CD4-positive, alpha-beta T cell (primary cell): ENCODE measurements around the gene UBE3B. TPM values are rescaled to one million over a fixed set of nuclear protein-coding genes. Genes with fewer than 3 reads are reported as not detected.

Experiments used
- ATAC-seq: fragments of 200-7000 bp; cut with Tn5 transposase; one replicate; pipeline ENCODE4 v1.10.0; 2022; ENCODE audit warnings: mild to moderate bottlenecking; ENCODE audit not compliant: poor library complexity
- CTCF ChIA-PET: fragments of 350-600 bp; sonication (Branson Sonifier 250); formaldehyde crosslinking; loops from one replicate; lab custom pipeline; 2021; ENCODE audit warnings: antibody characterized with exemption, inconsistent platforms; lab: Charles Lee
- POLR2A ChIA-PET: fragments of 350-600 bp; sonication (Branson Sonifier 250); formaldehyde crosslinking; loops from one replicate; lab custom pipeline; 2021; ENCODE audit warnings: antibody characterized with exemption, inconsistent platforms; lab: Charles Lee
- DNase-seq, 14 experiments: peaks; one replicate each; pipeline ENCODE4 v3.0.0-alpha.2; 2013 to 2020; ENCODE audit warnings: mixed read lengths in 2 of 14
- H3K27ac ChIP-seq, 2 donors: one replicate each; pipeline versions ENCODE4 v1.5.1 to v1.7.0; 2013; ENCODE audit warnings: low read length in 2 of 2, low read depth in 1 of 2, mild to moderate bottlenecking in 1 of 2
- H3K27me3 ChIP-seq, 2 experiments: 1 replicate in 1 of 2; 2 replicates in 1 of 2; pipeline versions ENCODE4 v1.6.1 to v1.7.0; 2013; ENCODE audit warnings: low read length in 2 of 2, control low read depth in 1 of 2, mild to moderate bottlenecking in 1 of 2, moderate library complexity in 1 of 2; ENCODE audit not compliant: insufficient read depth in 2 of 2, control insufficient read depth in 1 of 2
- H3K36me3 ChIP-seq: one replicate; pipeline ENCODE4 v1.6.1; 2013; ENCODE audit warnings: low read length, control low read depth; ENCODE audit not compliant: insufficient read depth
- H3K4me1 ChIP-seq: one replicate; pipeline ENCODE4 v1.6.1; 2013; ENCODE audit warnings: low read length, control low read depth; ENCODE audit not compliant: insufficient read depth
- H3K4me3 ChIP-seq: one replicate; pipeline ENCODE4 v1.5.1; 2013; ENCODE audit warnings: mild to moderate bottlenecking, low read length, moderate library complexity
- H3K9me3 ChIP-seq, 2 experiments: 1 replicate in 1 of 2; 2 replicates in 1 of 2; pipeline versions ENCODE4 v1.6.1 to v1.7.0; 2013; ENCODE audit warnings: low read length in 2 of 2, mild to moderate bottlenecking in 2 of 2, control low read depth in 1 of 2, moderate library complexity in 1 of 2; ENCODE audit not compliant: control insufficient read depth in 1 of 2, insufficient read depth in 1 of 2
- H3K27ac Mint-ChIP-seq: one replicate; pipeline ENCODE4 v1.8.0; 2020; ENCODE audit warnings: mixed read lengths
- H3K27me3 Mint-ChIP-seq: one replicate; pipeline ENCODE4 v1.8.0; 2021; ENCODE audit warnings: mixed read lengths
- H3K36me3 Mint-ChIP-seq: one replicate; pipeline ENCODE4 v1.8.0; 2021; ENCODE audit warnings: low read depth, mixed read lengths
- H3K4me1 Mint-ChIP-seq: one replicate; pipeline ENCODE4 v1.8.0; 2021; ENCODE audit warnings: low read depth, mixed read lengths
- H3K4me3 Mint-ChIP-seq: one replicate; pipeline ENCODE4 v1.8.0; 2020; ENCODE audit warnings: mild to moderate bottlenecking, mixed read lengths
- H3K9me3 Mint-ChIP-seq: one replicate; pipeline ENCODE4 v1.8.0; 2020; ENCODE audit warnings: mixed read lengths
- intact Hi-C, 2 experiments: fragments of 100-400 bp; cut with DNase I in 1 of 2; cut with micrococcal nuclease in 1 of 2; formaldehyde crosslinking; loops; one replicate each; pipeline versions ENCODE4 v1.15.1 to v1.9.0; 2023 to 2025; cut with DNase I, micrococcal nuclease
- total RNA-seq, 174 experiments: library from RNA in 2 of 174; stranded (reverse) in 2 of 174; gene quantifications; one replicate each; pipeline ENCODE4 v1.2.3 and lab custom pipeline; 2021 to 2026
- TF ChIP-seq, protein P1 (sequence below): fragments of 200-600 bp; IDR thresholded peaks from one replicate; pipeline ENCODE4 v1.8.0; 2022; ENCODE audit warnings: antibody characterized with exemption, mild to moderate bottlenecking

Gene UBE3B
- total RNA-seq, 2 experiments from 2014 or later: 17.2 to 19.9 TPM

GRCh38 chr12:109493938-109494337, 16.5 kb downstream of the UBE3B start:
- H3K4me1 ChIP-seq: no peaks in the 10 kb centered on the region
- H3K36me3 ChIP-seq: peaks cover 85% of the 10 kb centered on the region
- Mint-ChIP-seq H3K27ac (no peak overlapping the region), H3K9me3 (no peaks in the 10 kb centered on the region), H3K36me3 (peaks cover 89% of the 10 kb centered on the region), H3K4me3 (no peak overlapping the region), H3K27me3 (no peaks in the 10 kb centered on the region), H3K4me1 (no peaks in the 10 kb centered on the region)
- no peaks in the 10 kb centered on the region for H3K9me3 ChIP-seq
- TF ChIP-seq, protein P1, sequence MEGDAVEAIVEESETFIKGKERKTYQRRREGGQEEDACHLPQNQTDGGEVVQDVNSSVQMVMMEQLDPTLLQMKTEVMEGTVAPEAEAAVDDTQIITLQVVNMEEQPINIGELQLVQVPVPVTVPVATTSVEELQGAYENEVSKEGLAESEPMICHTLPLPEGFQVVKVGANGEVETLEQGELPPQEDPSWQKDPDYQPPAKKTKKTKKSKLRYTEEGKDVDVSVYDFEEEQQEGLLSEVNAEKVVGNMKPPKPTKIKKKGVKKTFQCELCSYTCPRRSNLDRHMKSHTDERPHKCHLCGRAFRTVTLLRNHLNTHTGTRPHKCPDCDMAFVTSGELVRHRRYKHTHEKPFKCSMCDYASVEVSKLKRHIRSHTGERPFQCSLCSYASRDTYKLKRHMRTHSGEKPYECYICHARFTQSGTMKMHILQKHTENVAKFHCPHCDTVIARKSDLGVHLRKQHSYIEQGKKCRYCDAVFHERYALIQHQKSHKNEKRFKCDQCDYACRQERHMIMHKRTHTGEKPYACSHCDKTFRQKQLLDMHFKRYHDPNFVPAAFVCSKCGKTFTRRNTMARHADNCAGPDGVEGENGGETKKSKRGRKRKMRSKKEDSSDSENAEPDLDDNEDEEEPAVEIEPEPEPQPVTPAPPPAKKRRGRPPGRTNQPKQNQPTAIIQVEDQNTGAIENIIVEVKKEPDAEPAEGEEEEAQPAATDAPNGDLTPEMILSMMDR: no peak
- ChIA-PET POLR2A (no interaction called here), CTCF (no interaction called here)
- H3K4me3 ChIP-seq: no peak overlapping the region
- H3K27ac ChIP-seq: no peak overlapping the region
- no peaks in the 10 kb centered on the region for H3K27me3 ChIP-seq
- DNase-seq: no peak
- intact Hi-C loops: no loop called here
- no peak for ATAC-seq

DNA sequence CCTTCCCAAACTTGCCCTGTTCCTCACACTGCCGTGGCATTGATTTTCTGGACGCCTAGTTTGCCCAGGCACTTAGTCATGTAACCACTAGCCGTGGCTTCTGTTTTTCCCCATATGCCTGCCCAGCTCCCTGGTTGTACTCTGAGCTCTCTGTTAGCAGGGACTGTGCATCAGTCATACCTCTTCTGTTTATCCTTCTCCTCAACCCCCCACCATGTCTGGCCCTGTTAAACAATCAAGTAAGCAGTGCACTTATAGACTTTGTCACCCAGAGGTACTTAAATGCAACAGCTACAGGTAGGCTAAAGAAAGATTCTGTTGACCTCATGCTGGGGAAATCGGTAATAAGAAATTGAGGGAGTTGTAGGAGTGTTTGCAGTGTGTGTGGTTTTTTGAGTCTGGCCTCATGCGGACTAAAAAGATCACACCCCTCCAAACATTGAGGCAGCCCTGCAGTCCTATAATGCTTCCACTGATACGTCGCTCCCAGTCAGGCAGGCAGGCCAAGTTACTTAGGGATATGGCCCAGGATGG, 17.0 kb downstream of the UBE3B start:
- Histone ChIP-seq H3K9me3 (no peaks in the 10 kb centered on the region), H3K4me1 (no peaks in the 10 kb centered on the region), H3K36me3 (peaks cover 85% of the 10 kb centered on the region), H3K4me3 (no peak overlapping the region), H3K27me3 (no peaks in the 10 kb centered on the region), H3K27ac (no peak overlapping the region)
- peaks cover 89% of the 10 kb centered on the region for H3K36me3 Mint-ChIP-seq
- no peak overlapping the region for H3K4me3 Mint-ChIP-seq
- ChIA-PET POLR2A (no interaction called here), CTCF (no interaction called here)
- H3K27ac Mint-ChIP-seq: no peak overlapping the region
- ATAC-seq (no peak), DNase-seq (no peak)
- TF ChIP-seq, protein P1: no peak
- H3K27me3 Mint-ChIP-seq: no peaks in the 10 kb centered on the region
- intact Hi-C loops: no loop called here
- no peaks in the 10 kb centered on the region for H3K9me3 Mint-ChIP-seq
- H3K4me1 Mint-ChIP-seq: no peaks in the 10 kb centered on the region

- H3K27ac Mint-ChIP-seq: no peak overlapping the region
- POLR2A ChIA-PET: no interaction called here
- no peaks in the 10 kb centered on the region for H3K9me3 Mint-ChIP-seq
- H3K4me1 Mint-ChIP-seq: no peaks in the 10 kb centered on the region
- no peak overlapping the region for H3K4me3 Mint-ChIP-seq
- intact Hi-C loops: no loop called here
- H3K4me3 ChIP-seq: no peak overlapping the region
- TF ChIP-seq, protein P1: no peak
- peaks cover 84% of the 10 kb centered on the region for H3K36me3 ChIP-seq
- H3K36me3 Mint-ChIP-seq: peaks cover 89% of the 10 kb centered on the region
- DNase-seq (no peak), ATAC-seq (no peak)
- no peaks in the 10 kb centered on the region for H3K4me1 ChIP-seq
- no peaks in the 10 kb centered on the region for H3K27me3 Mint-ChIP-seq
- H3K27ac ChIP-seq: no peak overlapping the region
- CTCF ChIA-PET: no interaction called here
- H3K27me3 ChIP-seq: no peaks in the 10 kb centered on the region
- no peaks in the 10 kb centered on the region for H3K9me3 ChIP-seq
These were observed 17.6 kb downstream of the UBE3B start for GRCh38 chr12:109495012-109495411.
